Measurements from ENCODE around the gene POM121L2. TPM values are rescaled to one million over a fixed set of nuclear protein-coding genes. Genes with fewer than 3 reads are reported as not detected.

Gene POM121L2
- total RNA-seq, 2 experiments from 2014 or later, result not detected

DNA sequence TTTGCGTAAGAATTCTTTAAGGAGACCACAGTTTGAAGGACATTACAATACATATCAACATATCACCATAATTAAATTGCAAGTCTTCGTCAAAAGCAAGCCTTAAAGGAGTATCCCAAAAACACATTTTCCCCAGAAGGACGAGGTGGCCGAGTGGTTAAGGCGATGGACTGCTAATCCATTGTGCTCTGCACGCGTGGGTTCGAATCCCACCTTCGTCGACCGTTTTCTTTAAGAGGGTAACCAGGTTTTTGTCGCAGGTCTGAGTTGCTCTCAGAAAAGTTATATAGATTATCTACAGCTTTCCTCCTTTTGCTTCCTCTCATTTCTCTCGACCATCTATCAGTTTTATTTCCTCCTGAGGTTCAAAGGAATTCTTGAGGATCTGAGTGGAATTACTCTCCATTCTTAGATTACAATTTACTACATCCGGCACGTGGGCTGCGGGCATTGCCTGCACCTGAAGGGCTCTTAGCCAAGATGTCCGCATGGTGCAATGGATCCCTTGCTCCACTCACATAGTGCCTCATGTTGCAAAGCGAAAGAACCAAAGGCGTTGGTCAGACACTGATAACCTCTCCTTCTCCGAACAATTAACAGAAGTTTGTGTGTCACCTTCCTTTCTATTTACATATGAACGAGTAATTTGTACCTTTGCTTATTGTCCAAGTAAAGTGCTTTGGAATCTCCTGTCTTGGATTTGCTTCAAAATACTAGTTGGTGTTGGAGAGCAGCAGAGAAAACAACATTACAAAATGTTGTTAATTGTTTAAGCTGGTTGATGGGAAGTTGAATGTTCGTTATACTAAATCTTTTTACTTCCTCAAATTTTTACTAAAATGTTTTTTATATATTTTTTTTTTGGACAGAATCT, 14.0 kb downstream of the POM121L2 start:
- Histone ChIP-seq H3K27me3 (ENCODE audit: control insufficient read depth in 1 of 2, insufficient read depth in 2 of 2, low read length in 2 of 2) (peaks cover 67 to 91% of the 10 kb centered on the region in 2 experiments), H3K36me3 (ENCODE audit: insufficient read depth, low read length) (no peaks in the 10 kb centered on the region), H3K4me3 (ENCODE audit: low read length) (no peak overlapping the region), H3K4me1 (ENCODE audit: insufficient read depth, low read length) (no peaks in the 10 kb centered on the region), H3K9me3 (ENCODE audit: control insufficient read depth in 1 of 2, insufficient read depth in 1 of 2, low read length in 2 of 2) (peaks cover 35 to 43% of the 10 kb centered on the region in 2 experiments), H3K27ac (ENCODE audit: low read depth in 1 of 2, low read length in 2 of 2) (no peak overlapping the region)
- no peaks in the 10 kb centered on the region for H3K4me1 Mint-ChIP-seq (ENCODE audit: low read depth)
- DNase-seq (no peak), ATAC-seq (ENCODE audit: poor library complexity) (no peak)
- peaks cover 9% of the 10 kb centered on the region for H3K36me3 Mint-ChIP-seq (ENCODE audit: low read depth)
- intact Hi-C loops (cut with DNase I, micrococcal nuclease), result loop anchor here (5.0 to 10.0 kb wide), 5 partner anchors 257 to 1507 kb away; no protein-coding TSS in a partner anchor
- CTCF ChIA-PET, result no interaction called here
- peaks cover 95% of the 10 kb centered on the region for H3K27me3 Mint-ChIP-seq
- TF ChIP-seq CTCF (IDR thresholded peaks at IDR 0.05), result no peak
- no peak overlapping the region for H3K27ac Mint-ChIP-seq
- POLR2A ChIA-PET, result no interaction called here
- peaks cover 26% of the 10 kb centered on the region for H3K9me3 Mint-ChIP-seq
- no peak overlapping the region for H3K4me3 Mint-ChIP-seq

- intact Hi-C loops (cut with DNase I, micrococcal nuclease), result loop anchor here (5.0 to 10.0 kb wide), 5 partner anchors 257 to 1507 kb away; no protein-coding TSS in a partner anchor
- H3K9me3 Mint-ChIP-seq, result peaks cover 23% of the 10 kb centered on the region
- ChIA-PET CTCF (no interaction called here), POLR2A (no interaction called here)
- DNase-seq (no peak), ATAC-seq (ENCODE audit: poor library complexity) (no peak)
- H3K27ac Mint-ChIP-seq, result no peak overlapping the region
- Histone ChIP-seq H3K4me1 (ENCODE audit: insufficient read depth, low read length) (no peaks in the 10 kb centered on the region), H3K4me3 (ENCODE audit: low read length) (no peak overlapping the region), H3K27ac (ENCODE audit: low read depth in 1 of 2, low read length in 2 of 2) (no peak overlapping the region), H3K27me3 (ENCODE audit: control insufficient read depth in 1 of 2, insufficient read depth in 2 of 2, low read length in 2 of 2) (peaks cover 68 to 88% of the 10 kb centered on the region in 2 experiments), H3K36me3 (ENCODE audit: insufficient read depth, low read length) (no peaks in the 10 kb centered on the region), H3K9me3 (ENCODE audit: control insufficient read depth in 1 of 2, insufficient read depth in 1 of 2, low read length in 2 of 2) (peaks cover 34 to 44% of the 10 kb centered on the region in 2 experiments)
- peaks cover 92% of the 10 kb centered on the region for H3K27me3 Mint-ChIP-seq
- no peak overlapping the region for H3K4me3 Mint-ChIP-seq
- H3K4me1 Mint-ChIP-seq (ENCODE audit: low read depth), result no peaks in the 10 kb centered on the region
- no peak for TF ChIP-seq CTCF (IDR thresholded peaks at IDR 0.05)
- peaks cover 9% of the 10 kb centered on the region for H3K36me3 Mint-ChIP-seq (ENCODE audit: low read depth)
Observed at GRCh38 chr6:27297484-27297856, 14.6 kb downstream of the POM121L2 start.

GRCh38 chr6:27296106-27296783, 15.8 kb downstream of the POM121L2 start:
- no peak for ATAC-seq (ENCODE audit: poor library complexity)
- intact Hi-C loops (cut with DNase I, micrococcal nuclease), result loop anchor here (5.0 to 10.0 kb wide), 5 partner anchors 259 to 1509 kb away; no protein-coding TSS in a partner anchor
- DNase-seq, result no peak
- Histone ChIP-seq H3K27me3 (ENCODE audit: control insufficient read depth in 1 of 2, insufficient read depth in 2 of 2, low read length in 2 of 2) (peaks cover 71 to 88% of the 10 kb centered on the region in 2 experiments), H3K4me1 (ENCODE audit: insufficient read depth, low read length) (no peaks in the 10 kb centered on the region), H3K36me3 (ENCODE audit: insufficient read depth, low read length) (no peaks in the 10 kb centered on the region), H3K27ac (ENCODE audit: low read depth in 1 of 2, low read length in 2 of 2) (no peak overlapping the region), H3K9me3 (ENCODE audit: control insufficient read depth in 1 of 2, insufficient read depth in 1 of 2, low read length in 2 of 2) (peaks cover 31 to 55% of the 10 kb centered on the region in 2 experiments), H3K4me3 (ENCODE audit: low read length) (no peak overlapping the region)
- H3K36me3 Mint-ChIP-seq (ENCODE audit: low read depth), result peaks cover 15% of the 10 kb centered on the region
- H3K4me3 Mint-ChIP-seq, result no peak overlapping the region
- TF ChIP-seq CTCF (IDR thresholded peaks at IDR 0.05), result no peak
- no peaks in the 10 kb centered on the region for H3K4me1 Mint-ChIP-seq (ENCODE audit: low read depth)
- H3K27ac Mint-ChIP-seq, result peak overlapping the region; percentile 47
- CTCF ChIA-PET, result no interaction called here
- H3K9me3 Mint-ChIP-seq, result peaks cover 31% of the 10 kb centered on the region
- peaks cover 94% of the 10 kb centered on the region for H3K27me3 Mint-ChIP-seq
- POLR2A ChIA-PET, result no interaction called here
